Activated CD4-positive, CD25-positive, alpha-beta regulatory T cell treated with anti-CD3 and anti-CD28 coated beads, Interleukin-2, amount 50 U/mL, for 16 hours (primary cell): Measurements from ENCODE around the gene ISCA1.
"Not testable (repeated sequence)": the region's sequence is repeated elsewhere in the genome, so short reads cannot be mapped to it uniquely, and the experiment has no call there.

ENCODE experiments used
- DNase-seq: peaks from one replicate; pipeline ENCODE4 v3.0.0-alpha.2; 2020; ENCODE audit warnings: low read depth, low spot score

ISCA1 gene

GRCh38 chr9:86282077-86282978 lies at the start of gene ISCA1:
ISCA1 (minus strand) TSS chr9:86282538; CDS start chr9:86282458, 80 bp downstream.
- DNase-seq = peak; percentile 95

DNA sequence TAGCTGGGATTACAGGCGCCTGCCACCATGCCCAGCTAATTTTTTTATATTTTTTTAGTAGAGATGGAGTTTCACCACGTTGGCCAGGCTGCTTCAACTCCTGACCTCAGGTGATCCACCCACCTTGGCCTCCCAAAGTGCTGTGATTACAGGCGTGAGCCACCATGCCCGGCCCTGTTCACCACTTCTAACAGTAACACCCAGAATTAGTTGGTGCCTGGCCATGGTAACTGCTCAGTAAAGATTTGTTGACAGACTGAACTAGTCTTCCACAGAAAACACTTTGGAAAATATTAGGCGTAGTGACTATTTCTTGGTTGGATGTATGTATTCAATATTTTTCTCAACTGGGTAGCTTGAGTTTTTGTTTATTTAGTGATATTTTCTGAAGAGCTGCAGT lies 47.8 kb upstream of the ISCA1 start:
- DNase-seq = no peak

DNA sequence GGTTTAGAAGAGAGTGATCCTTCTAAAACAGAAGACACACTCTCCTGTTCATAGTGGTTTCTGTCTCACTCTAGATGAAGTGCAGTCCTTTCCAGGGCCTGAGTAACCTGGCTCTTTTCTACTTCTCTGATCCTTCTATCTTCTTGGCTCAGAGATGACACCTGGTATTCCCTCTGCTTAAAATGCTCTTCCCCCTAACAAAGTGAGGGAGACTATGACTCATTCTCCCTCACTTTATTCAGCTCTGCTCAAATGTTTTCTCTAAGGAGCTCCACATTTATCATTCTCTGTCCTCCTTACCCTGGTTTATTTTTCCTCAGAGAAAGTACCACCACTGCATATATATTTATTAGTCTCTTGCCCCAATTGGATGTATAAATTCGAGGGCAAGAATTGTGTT lies 47.3 kb upstream of the ISCA1 start:
- DNase-seq = no peak

DNA sequence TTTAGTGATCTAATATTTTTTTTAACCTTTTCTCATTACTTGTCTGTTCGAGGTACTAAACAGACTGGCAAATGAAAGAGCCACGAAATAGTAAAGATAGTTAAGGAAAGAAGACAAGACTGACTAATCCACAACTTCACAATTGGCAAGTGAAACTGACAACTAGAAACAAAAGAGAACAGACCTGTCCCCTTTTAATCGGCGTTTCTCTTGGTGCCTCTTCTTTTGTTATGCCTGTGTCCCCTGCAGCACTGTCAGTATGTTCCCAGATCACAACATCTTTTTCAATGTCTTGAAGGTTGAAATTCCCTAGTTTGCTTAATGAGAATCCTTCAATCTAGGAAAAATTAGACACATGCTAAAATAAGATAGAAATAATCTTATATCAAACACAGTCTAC lies 45.8 kb upstream of the ISCA1 start:
- no peak for DNase-seq

DNA sequence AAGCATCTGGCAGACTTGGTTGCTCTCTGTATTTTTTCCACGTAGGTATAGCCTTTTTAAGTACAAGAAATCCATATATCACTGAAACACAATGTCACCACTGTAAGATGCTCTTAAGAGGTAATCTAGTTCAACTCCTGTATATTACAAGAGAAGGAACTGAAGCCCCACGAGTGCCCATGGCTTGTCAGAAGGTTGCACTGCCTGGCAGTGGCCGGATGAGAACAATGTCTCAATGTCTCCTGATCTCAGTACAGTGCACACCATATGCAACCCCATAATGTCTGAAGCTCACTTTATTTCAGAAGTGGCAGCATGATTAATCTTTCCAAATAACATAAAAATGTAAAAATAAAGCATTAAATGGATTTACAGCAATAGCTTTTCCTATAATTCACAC lies 44.2 kb upstream of the ISCA1 start:
- no peak for DNase-seq

GRCh38 chr9:86324901-86325300 lies 42.6 kb upstream of the ISCA1 start:
- no peak for DNase-seq

DNA sequence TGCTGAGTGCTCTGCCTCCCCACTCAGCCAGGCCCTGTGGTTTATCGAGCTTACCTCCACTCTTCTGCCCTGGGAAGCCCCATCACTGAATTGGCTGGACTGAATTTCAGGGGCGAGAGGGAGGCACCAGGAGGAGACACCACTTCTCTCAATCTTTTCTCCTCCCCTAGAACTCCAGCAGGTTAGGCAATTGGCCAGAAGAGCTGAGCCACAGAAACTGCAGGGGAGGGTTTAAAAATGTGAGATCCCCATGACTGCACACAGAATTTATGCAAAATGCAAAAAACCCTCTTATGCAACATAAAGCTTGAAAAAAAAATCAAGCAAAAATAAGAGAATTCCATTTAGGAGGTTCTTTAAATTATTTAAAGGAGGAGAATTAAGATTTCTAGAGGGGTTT lies 42.0 kb upstream of the ISCA1 start:
- DNase-seq = no peak

DNA sequence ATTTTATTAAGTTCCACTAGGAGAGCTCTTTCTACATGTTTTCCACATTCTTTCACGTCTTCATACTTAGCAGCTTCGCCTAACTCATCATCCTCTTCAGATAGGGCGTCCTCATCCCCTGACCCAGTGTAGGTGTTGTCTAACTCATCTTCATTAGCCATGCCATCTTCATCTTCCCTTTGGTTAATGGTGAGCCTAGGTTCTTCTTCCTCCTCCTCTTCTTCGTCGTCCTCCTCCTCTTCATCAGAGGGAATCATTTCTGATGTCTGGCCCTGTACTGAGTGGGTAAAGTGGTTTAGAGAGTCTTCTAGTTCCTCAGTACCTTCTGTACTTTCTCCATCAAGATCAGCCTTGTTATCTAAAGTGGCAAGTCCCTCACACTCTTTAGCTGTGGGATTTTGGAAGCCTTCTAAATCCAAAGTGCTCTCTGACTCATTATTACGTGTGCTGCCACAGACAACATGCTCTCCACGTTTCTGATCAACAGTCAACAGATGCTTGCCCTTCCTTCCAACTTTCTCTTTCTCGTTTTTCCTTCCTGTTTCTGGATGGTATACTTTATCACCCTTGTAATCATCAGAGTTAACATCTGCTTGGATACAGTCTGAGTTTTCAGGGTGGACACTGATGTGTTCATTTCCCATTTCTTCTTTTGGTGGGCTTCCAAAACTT lies 40.8 kb upstream of the ISCA1 start:
- DNase-seq = no peak

DNA sequence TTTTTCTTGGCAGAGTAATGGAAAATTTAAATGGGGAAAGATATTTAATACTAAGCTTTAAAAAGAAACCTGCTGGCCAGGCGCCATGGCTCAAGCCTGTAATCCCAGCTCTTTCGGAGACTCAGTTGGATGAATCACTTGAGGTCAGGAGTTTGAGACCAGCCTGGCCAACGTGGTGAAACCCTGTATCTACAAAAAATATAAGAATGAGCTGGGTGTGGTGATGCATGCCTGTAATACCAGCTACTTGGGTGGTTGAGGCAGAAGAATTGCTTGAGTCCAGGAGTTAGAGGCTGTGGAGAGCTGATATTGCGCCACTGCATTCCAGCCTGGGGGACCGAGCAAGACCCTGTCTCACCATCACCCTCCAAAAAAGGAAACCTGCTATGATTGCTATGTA lies 39.0 kb upstream of the ISCA1 start:
- DNase-seq = no peak

GRCh38 chr9:86318187-86318586 lies 35.8 kb upstream of the ISCA1 start:
- DNase-seq = no peak

DNA sequence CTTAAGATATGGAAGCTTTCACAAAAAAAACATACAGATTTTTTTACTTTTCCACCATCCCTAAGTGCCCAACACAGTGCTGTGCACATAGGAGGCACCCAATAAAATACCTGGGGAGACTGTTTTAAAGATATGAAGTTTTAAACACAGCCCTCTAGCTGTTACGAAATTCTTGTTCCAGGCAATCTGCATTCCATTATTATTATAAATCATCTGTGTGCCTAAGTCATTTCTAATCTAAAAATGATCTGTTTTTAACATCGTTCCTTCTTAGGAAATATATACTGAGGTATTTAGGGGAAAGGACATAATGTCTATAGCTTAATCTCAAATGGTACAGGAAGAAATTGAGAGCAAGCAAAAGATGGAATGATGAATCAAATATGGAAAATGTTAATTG lies 32.7 kb upstream of the ISCA1 start:
- DNase-seq = no peak

DNA sequence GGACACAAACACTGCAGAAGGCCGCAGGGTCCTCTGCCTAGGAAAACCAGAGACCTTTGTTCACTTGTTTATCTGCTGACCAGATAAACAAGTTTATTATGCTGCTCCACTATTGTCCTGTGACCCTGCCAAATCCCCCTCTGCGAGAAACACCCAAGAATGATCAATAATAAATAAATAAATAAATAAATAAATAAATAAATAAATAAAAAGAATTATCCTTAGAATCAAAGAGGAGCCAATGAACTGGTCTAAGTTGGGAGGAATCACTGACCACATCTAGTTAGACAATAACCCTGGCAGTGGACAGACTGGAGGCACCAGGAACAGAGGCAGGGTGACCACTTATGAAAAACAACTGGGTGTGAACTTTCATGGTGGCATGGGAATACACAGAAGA lies 30.6 kb upstream of the ISCA1 start:
- not testable (repeated sequence) for DNase-seq

DNA sequence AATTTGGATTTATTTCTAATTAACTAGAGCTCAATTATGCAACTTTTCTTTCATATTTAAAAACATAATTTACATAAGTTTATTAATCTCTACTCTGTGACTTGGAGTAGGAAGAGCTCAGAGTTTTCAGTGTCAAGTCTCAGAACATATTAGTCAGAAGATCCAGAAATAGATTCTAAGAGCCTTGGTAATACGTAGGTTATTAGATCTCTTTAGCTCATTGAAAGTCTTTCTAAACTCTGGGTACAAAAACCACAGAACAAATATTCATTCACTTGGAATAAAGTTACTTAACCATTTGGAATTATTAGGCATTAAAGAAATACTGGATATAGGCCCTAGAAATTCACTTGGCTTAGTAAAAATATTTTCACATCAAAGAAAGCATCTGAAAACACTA lies 26.3 kb upstream of the ISCA1 start:
- no peak for DNase-seq

DNA sequence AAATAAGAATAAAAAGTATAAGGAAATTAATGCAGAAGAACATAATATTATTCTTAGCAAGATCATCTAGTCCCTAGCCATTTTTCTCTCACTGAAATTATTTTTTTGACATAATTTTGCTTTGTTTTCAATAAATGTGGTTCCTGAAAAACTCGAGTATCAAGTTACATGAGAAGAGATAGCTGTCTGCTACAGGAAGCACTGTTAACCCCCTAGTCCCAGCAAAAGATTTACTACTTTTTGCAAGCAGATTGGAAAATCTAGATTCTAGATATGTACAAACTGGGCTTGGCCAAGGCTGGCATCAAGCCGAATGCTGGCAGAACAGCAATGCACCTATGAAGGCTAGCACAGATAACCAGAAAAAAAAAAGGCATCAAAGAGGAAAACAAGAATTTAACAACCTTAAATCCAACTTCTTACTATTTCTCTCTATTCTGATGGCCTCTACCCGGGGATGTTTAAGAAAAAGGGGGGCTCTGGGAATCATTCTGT lies 21.9 kb upstream of the ISCA1 start:
- DNase-seq = no peak

DNA sequence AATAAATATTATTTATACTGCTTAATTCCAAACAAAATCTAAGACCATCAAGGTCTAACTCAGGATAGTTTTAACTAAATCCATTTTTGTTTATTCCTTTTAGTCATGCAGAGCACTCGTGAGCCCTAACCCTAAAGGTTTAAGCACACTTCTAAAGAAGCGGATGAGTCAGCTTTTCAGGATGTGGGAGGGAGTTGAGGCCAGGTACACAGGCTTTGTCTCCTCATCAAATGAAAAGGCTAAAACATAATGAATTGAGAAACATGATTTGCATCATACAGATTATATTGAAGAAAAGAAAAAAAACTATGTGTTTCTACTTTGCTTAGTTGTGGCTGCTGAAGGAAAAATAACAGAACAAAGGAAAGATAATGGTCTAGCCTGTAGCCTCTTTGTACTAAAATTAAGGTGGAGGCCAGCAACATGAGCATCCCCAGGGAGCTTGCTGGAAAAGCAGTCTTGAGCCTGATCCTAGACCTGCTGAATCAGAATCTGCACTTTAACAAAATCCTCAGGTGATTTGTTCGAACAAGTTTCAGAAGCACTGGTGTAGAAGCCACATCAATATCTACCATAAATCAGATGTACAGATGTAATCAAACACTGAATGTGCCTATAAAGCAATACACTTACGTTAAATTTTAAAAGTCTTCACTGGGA lies 21.1 kb upstream of the ISCA1 start:
- DNase-seq = peak; percentile 24

DNA sequence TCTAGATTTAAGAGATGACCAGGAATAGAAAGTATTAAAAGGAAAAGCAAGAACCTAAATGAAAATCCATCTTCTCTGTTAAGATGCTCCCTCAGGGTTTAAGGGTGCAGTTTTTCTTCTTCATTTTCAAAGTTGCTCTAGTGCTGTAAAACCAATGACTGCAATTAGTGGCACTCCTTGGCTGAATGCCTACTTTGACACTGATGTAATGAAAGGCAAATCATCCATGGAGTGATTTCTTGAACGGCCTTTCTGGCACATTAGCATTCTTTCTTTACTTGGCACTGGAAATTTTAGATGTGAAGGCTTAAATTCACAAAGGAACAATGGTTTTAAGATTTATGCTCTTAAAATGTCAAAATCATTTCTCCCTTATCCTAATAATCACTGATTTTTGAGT lies 19.3 kb upstream of the ISCA1 start:
- DNase-seq = no peak

DNA sequence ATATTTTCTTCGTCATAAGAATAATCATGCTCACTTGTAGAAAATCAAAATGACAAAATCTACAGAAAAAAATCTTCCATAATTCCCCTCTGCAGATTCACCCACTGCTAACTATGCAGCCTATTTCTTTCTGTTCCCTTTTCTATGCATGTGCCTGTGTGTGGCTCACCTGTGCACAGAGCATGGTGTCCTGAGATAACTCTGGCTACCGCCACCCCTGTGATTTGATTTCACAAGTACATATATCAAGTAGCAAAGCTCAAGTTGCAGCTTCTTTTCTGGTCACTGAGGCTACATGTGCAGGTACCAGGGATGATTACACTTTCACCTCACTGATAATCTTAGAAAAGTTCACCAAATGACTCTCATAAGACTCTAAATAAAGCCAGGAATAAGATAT lies 18.4 kb upstream of the ISCA1 start:
- DNase-seq = no peak

DNA sequence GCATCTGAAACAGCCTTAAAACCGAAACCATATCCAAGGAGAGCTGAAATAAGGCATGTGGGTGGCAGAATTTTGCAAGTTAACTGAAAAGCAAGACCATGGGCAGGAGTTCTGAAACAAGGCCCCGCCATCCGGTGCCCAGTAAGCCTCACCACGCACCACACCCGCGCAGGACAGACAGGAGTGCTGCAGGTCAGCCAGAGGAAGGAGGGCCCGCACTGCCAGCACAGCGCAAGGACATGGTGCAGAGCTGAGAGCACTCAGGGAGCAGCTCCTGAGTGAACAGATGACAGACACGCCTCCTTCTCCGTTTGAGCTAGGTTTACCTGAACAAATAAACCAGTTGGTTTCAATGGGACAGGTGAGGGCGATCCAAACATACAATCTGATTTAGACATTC lies 16.5 kb upstream of the ISCA1 start:
- no peak for DNase-seq

GRCh38 chr9:86290341-86290740 lies 8.0 kb upstream of the ISCA1 start:
- DNase-seq = not testable (repeated sequence)

DNA sequence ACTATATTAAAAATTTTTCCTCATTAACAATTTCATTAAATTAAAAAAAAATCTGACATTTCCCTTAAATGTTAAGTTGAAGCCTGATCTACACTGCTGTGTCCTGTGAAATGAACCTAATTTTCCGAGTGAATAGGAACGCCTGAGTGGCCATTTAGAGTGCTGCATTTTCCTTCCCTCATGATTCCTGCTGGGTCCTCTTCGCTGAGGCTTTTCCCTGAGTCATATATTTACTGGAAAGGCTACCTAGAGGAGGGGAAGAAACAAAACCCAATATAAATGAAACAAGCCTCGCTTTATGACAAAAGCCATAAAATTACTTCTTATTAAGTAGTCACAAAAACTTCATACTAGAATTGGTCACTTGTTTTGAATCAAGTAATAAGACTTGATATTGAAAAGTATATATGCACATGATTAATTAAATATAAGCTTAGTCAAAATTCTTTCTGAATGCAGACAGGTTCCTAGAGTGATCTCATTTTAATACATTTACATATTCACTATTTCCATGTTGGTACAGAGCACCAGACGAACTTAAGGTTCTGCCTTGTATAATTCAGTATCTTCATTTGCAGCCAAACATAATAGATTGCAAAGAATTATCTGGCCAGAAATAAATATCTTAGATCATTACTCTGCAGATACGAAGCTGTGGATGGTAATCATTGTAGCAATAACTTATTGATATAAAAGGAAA lies 6.3 kb upstream of the ISCA1 start:
- DNase-seq = no peak

GRCh38 chr9:86287013-86287412 lies 4.7 kb upstream of the ISCA1 start:
- DNase-seq = no peak

DNA sequence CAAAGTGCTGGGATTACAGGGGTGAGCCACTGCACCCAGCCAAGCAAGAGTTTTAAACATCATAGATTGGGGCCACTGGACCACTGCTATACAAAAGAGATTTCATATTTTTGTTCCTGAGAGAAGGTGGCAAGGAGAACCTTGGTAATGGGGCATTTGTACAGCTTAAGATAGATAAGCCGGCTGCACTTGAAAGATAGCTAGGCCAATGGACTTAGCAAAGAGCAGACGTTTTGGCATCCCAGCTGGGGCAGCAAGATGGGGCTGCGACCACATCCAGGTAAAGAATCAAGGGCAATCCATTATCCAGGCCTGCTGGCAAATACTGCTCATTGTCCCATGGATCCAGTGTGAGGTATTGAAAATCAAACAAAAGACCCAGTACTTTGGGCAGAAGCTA lies 3.9 kb upstream of the ISCA1 start:
- DNase-seq = no peak
